Measurements from ENCODE around the gene GKN1. TPM values are rescaled to one million over a fixed set of nuclear protein-coding genes. Genes with fewer than 3 reads are reported as not detected.

Gene GKN1
- total RNA-seq, 1 experiment from 2014 or later: not detected

DNA sequence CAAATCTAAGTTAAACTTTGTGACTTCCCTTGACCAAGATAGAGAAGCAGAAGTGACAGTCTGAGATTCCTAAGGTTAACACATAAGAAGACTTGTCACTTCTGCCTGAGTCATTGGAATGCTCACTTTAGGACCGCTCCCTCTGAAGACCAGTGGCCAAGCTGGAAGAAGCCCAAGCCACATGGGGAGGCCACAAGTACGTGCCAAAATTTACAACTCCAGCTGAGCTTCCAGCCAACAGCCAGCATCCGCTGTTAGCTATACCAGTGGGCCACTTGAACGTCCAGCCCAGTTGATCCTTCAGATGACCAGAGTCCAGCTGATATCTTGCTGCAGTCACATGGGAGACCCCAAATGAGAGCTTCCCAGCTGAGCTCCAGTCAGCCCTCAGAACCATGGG is 20.4 kb downstream of the GKN1 start:
- DNase-seq (ENCODE audit: low spot score): no peak
- in situ Hi-C loops (cut with HindIII; ENCODE audit: low sequenced_read_pairs): no loop called here

DNA sequence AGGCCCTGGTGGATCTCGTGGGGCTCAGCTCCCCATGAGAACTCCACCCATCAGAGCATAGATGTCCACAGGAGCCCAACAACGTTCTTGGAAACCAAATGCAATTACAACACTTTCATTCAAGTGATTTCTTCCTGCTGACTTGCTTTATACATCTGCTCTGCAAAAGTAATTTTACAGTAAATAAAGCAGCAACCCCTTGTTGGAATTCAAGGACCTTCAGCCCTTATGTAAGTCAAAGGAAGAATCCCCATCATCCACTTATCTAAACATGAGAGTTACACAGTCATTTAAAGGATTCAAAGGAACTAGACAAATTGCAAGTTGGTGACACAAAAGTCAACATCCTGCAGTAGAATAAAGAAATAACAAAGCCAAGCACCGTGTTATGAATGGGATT is 21.5 kb downstream of the GKN1 start:
- in situ Hi-C loops (cut with HindIII; ENCODE audit: low sequenced_read_pairs): no loop called here
- DNase-seq (ENCODE audit: low spot score): no peak

GRCh38 chr2:68997401-68997800 is 23.0 kb downstream of the GKN1 start:
- in situ Hi-C loops (cut with HindIII; ENCODE audit: low sequenced_read_pairs): no loop called here
- no peak for DNase-seq (ENCODE audit: low spot score)

GRCh38 chr2:69001879-69002278 is 27.4 kb downstream of the GKN1 start:
- DNase-seq (ENCODE audit: low spot score): no peak
- in situ Hi-C loops (cut with HindIII; ENCODE audit: low sequenced_read_pairs): no loop called here

- no peak for DNase-seq (ENCODE audit: low spot score)
- in situ Hi-C loops (cut with HindIII; ENCODE audit: low sequenced_read_pairs): no loop called here
Measured at GRCh38 chr2:69003731-69004130, 29.3 kb downstream of the GKN1 start.

DNA sequence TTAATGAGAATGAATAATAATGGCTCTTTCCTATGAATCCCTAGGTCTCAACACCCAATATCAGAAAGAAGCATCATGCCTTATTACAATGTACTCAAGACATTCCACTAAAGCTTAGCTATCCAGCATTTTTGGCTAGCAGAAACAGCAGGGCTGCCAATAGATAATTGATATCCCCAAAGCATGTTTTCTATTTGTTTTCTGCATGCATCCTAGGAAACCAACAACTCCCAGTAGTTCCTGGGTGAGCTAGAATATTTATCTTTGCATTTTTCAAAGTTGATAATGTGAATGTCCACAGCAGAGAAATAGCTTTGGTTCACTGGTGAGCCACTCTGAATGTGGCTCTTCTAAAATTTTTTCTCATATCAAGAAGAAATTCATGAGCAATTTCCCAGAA is 32.7 kb downstream of the GKN1 start:
- in situ Hi-C loops (cut with HindIII; ENCODE audit: low sequenced_read_pairs): no loop called here
- no peak for DNase-seq (ENCODE audit: low spot score)

- no peak for DNase-seq (ENCODE audit: low spot score)
- in situ Hi-C loops (cut with HindIII; ENCODE audit: low sequenced_read_pairs): no loop called here
Measured at GRCh38 chr2:69007603-69008002, 33.2 kb downstream of the GKN1 start.

DNA sequence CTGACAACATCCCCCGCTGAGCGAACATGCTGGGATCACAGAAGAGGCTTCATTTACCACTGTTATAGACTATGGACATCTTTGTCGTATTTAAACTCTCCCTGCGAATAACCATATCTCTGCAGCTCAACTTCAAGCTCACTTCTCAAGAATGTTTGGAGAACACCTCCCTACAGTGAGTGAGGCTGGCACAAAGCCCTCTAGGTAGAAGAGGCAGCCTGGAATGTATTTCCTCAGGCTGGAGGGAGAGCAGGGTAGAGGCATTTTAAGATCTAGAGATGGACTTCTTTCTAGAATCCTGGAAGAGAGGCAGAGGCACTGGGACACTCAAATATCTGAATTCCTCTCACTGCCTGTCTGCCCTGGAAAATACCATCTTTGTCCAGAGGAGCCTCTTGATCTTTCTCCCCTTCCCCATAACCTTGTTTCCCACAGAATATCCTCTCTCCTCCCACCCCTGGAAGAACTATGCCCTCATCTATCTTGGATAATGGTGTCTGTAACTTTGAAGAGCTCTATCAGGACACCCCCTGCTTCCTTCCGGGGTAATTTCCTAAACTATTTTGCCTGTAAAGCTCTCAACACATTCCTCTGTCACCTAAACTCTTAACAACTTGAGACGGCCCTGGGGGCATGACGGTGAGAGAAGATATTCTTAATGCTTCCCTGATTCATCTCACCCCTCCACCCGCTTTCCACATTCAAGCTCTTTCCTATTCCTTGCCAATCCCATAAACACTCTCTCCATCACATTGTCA is 36.2 kb downstream of the GKN1 start:
- in situ Hi-C loops (cut with HindIII; ENCODE audit: low sequenced_read_pairs): no loop called here
- DNase-seq (ENCODE audit: low spot score): no peak

DNA sequence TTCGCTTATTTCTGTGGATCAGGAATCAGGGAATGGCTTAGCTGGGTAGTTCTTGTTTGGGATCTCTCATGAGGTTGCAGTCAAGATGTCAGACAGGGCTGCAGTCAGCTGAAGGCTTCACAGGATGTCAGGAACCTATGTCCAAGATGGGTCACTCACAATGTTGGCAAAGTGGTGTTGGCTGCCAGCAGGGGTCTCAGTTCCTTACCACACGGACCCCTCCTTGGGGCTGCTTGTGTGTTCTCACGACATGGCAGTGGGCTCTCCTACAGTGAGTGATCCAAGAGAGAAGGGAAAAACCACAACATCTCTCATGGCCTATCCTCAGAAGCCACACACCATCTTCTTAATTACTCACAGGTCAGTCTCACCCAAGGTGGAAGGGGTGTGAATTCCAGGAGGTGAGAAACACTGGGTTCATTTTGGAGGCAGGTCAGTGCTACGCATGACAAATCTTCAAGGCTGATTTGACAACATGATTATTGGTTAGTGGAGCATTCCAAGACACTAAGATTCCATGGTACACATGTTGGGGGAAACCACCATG is 37.2 kb downstream of the GKN1 start:
- in situ Hi-C loops (cut with HindIII; ENCODE audit: low sequenced_read_pairs): no loop called here

GRCh38 chr2:69012310-69013141 is 38.1 kb downstream of the GKN1 start:
- in situ Hi-C loops (cut with HindIII; ENCODE audit: low sequenced_read_pairs): no loop called here
- DNase-seq (ENCODE audit: low spot score): peak; percentile 77

More for the DNA sequence above, 37.2 kb downstream of the GKN1 start:
- DNase-seq (ENCODE audit: low spot score): no peak

- peak; percentile 61 for DNase-seq (ENCODE audit: low spot score)
- in situ Hi-C loops (cut with HindIII; ENCODE audit: low sequenced_read_pairs): no loop called here
Measured at GRCh38 chr2:69013142-69013839, 38.9 kb downstream of the GKN1 start, which contains the start of gene ANTXR1. Gene ANTXR1 (plus strand): TSS chr2:69013179. CDS start chr2:69013500, 321 bp downstream.

- in situ Hi-C loops (cut with HindIII; ENCODE audit: low sequenced_read_pairs): no loop called here
- peak; percentile 45 for DNase-seq (ENCODE audit: low spot score)
Measured at GRCh38 chr2:69013840-69014821, 39.7 kb downstream of the GKN1 start.

DNA sequence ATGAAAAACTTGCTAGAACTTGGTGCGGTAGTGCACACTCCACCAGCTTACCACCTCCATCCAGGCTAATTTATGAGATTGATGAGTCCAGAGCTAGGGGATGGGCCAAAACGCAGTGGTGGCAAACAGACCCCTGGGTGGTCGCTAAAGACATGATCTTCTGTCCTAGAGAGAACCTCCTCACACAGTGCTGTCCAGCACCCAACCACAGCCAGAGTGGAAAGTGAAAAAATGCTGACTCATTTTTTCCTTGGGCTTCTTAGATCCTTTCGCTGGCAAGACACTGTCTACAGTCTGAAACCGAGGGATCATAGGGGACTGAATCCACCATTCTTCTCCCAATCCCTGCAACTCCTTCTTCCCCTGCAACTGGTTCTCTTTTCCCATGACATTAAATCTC is 42.6 kb downstream of the GKN1 start:
- in situ Hi-C loops (cut with HindIII; ENCODE audit: low sequenced_read_pairs): no loop called here
- no peak for DNase-seq (ENCODE audit: low spot score)

DNA sequence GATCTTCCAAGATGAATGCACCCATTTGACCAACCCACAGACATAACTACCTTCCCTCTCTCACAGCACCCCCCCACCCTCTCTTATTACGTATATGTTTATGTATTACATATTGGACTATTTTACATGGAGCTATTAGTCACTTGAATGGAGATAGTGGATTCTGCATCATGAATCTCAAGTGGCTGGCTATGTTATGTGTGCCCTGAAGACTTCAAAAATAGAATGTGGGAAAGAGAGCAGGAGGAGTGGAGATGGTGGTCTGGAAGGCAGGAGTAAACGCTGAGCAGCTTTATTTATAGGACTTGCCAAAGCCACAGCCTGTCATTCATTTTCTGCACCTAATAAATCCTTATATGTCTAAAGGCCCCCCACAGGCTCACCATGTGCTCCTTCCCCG is 43.4 kb downstream of the GKN1 start:
- in situ Hi-C loops (cut with HindIII; ENCODE audit: low sequenced_read_pairs): no loop called here
- no peak for DNase-seq (ENCODE audit: low spot score)

DNA sequence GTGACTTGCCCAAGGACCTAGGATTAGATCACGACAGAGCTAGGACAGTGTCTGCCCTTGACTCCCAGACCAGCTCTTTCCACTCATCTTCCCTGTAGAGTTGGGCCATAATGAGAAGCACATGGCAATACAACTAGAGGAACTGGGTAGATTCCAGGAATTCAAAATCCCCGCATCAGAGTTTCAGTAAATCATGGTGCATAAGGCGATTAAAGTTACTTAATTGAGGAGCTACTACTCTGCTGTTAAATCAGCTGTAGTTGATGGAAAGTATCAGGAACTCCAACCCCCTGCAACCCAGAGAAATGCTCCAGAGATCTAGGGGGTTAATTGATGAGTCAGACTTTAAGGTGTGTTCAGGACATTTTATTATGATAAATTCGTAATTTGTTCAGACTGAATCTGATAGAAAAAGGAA is 44.3 kb downstream of the GKN1 start:
- in situ Hi-C loops (cut with HindIII; ENCODE audit: low sequenced_read_pairs): no loop called here
- no peak for DNase-seq (ENCODE audit: low spot score)

DNA sequence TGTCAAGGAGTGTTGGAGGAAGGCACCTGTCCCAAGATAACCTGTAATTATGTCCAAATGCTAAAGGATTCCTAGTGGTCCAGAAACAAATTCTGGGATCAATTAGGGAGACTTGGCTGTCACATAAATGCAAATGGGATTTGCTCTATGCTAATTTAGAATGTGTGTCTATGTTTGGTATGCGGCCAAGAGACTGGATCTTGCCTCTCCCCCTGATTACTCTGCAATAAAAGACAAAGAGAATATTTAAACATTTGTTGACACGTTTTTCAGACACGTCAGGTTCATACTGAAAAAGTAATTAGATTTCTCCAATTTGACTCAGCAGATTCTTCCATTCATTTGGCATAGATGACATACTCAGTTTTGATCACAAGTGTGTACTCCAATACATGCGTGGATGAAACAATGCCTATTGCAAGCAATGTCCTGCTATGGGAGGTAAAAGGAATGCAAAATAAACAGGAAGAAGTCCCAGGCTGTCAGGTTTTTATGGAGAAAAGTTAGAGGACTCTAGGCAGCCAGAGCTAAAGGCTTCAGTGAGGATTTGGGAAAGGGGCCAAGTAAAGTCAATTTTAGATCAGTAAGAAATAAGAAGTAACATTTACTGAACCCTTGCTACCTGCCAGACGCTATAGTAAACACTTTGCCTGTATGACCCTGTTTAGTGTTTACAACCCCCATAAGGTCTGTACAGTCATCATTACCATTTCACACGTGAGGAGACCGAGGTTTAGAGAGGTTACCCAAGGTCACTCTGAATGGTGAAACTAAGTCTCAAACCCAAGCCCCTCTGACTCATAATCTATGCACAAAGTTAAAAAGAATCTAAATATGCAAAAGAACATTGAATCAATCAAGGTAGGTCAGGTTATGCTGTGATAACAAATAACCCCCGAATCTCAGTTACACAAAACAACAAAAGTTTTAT is 46.3 kb downstream of the GKN1 start:
- DNase-seq (ENCODE audit: low spot score): no peak
- in situ Hi-C loops (cut with HindIII; ENCODE audit: low sequenced_read_pairs): no loop called here

GRCh38 chr2:69021727-69022126 is 47.3 kb downstream of the GKN1 start:
- no peak for DNase-seq (ENCODE audit: low spot score)
- in situ Hi-C loops (cut with HindIII; ENCODE audit: low sequenced_read_pairs): no loop called here

Data from G401 (cell line).